Measurements from ENCODE around the gene EEF1AKMT1.
"Not testable (repeated sequence)": the region's sequence is repeated elsewhere in the genome, so short reads cannot be mapped to it uniquely, and the experiment has no call there.

EEF1AKMT1 gene

GRCh38 chr13:20689291-20689690, 84.5 kb downstream of the EEF1AKMT1 start:
- no peak for DNase-seq

GRCh38 chr13:20686863-20687579, 86.7 kb downstream of the EEF1AKMT1 start:
- DNase-seq, result no peak

- DNase-seq, result no peak
Observed at GRCh38 chr13:20686167-20686566, 87.6 kb downstream of the EEF1AKMT1 start.

GRCh38 chr13:20685092-20685491, 88.7 kb downstream of the EEF1AKMT1 start:
- no peak for DNase-seq

GRCh38 chr13:20684546-20684945, 89.2 kb downstream of the EEF1AKMT1 start:
- no peak for DNase-seq

GRCh38 chr13:20684041-20684440, 89.7 kb downstream of the EEF1AKMT1 start:
- no peak for DNase-seq

- no peak for DNase-seq
Observed at GRCh38 chr13:20682061-20682460, 91.7 kb downstream of the EEF1AKMT1 start.

GRCh38 chr13:20681481-20681880, 92.3 kb downstream of the EEF1AKMT1 start:
- DNase-seq, result not testable (repeated sequence)

GRCh38 chr13:20680416-20681080, 93.2 kb downstream of the EEF1AKMT1 start:
- DNase-seq, result no peak

- no peak for DNase-seq
Observed at GRCh38 chr13:20679879-20680278, 93.9 kb downstream of the EEF1AKMT1 start.
